ENCODE results near the gene ACSM6. TPM values are rescaled to one million over a fixed set of nuclear protein-coding genes. Genes with fewer than 3 reads are reported as not detected.
A peak's percentile ranks its signal among the peaks of the same experiment; 100 is the strongest.
"Not testable (repeated sequence)": the region's sequence is repeated elsewhere in the genome, so short reads cannot be mapped to it uniquely, and the experiment has no call there.

Gene ACSM6
- polyA plus RNA-seq, 1 of the 3 experiments (the other 2 are of a cell fraction) = not detected

- H3K4me1 ChIP-seq (ENCODE audit: control insufficient read depth in 1 of 2, insufficient read depth in 2 of 2, low read depth in 1 of 2, low read length in 1 of 2) = peaks cover 5 to 15% of the 10 kb centered on the region in 2 experiments; a peak in 3 of 4 replicates
- H3K9me2 ChIP-seq; DNase-seq; H3K36me3 ChIP-seq (replicated peaks in 1 of 2; ENCODE audit: control insufficient read depth in 1 of 2, insufficient read depth in 2 of 2, low read length in 1 of 2); POLR2A ChIA-PET; H3K9me3 ChIP-seq; H3K79me2 ChIP-seq (ENCODE audit: insufficient read depth); H4K20me1 ChIP-seq (ENCODE audit: insufficient read depth); H3K27me3 ChIP-seq (ENCODE audit: insufficient read depth): not testable (repeated sequence)
- peak; percentile 69; the same call in 1 of the 2 replicates for TF ChIP-seq MEF2A (IDR thresholded peaks at IDR 0.05; ENCODE audit: borderline replicate concordance, low read depth)
- H3K27ac ChIP-seq (ENCODE audit: low read depth in 2 of 2, low read length in 1 of 2) = peak overlapping the region; percentile 71 to 99; a peak in 3 of 4 replicates
- H3K4me3 ChIP-seq (ENCODE audit: low read depth in 2 of 2, low read length in 1 of 2) = peak overlapping the region in 1 of 2 experiments; percentile 34; a peak in 1 of 4 replicates
- peak overlapping the region; percentile 74 for H3K4me2 ChIP-seq
- H3F3A ChIP-seq (replicated peaks; ENCODE audit: insufficient read depth) = peaks cover 33% of the 10 kb centered on the region
- CTCF ChIA-PET = interaction anchor here (0.7 to 1.3 kb wide), 2 partner anchors 17 to 69 kb away, joined by 3 read pairs; no protein-coding TSS in a partner anchor
- H3K9ac ChIP-seq = peak overlapping the region; percentile 79
- 39% methylated on average over 14 of the region's 14 CpGs for WGBS (ENCODE audit: low lambda C conversion rate)
- H2AFZ ChIP-seq (ENCODE audit: low read depth) = peak overlapping the region; percentile 54; the same call in 1 of the 2 replicates
Measured at GRCh38 chr10:95228934-95229723, 35.1 kb downstream of the ACSM6 start.

- peak overlapping the region; percentile 1 to 31; a peak in 1 of 4 replicates for H3K4me3 ChIP-seq (ENCODE audit: low read depth in 2 of 2, low read length in 1 of 2)
- no peaks in the 10 kb centered on the region for H3K9me3 ChIP-seq
- H2AFZ ChIP-seq (ENCODE audit: low read depth) = no peak overlapping the region
- H3K9me2 ChIP-seq = no peaks in the 10 kb centered on the region
- DNase-seq = no peak
- no peaks in the 10 kb centered on the region for H4K20me1 ChIP-seq (ENCODE audit: insufficient read depth)
- H3K36me3 ChIP-seq (replicated peaks in 1 of 2; ENCODE audit: control insufficient read depth in 1 of 2, insufficient read depth in 2 of 2, low read length in 1 of 2) = peaks cover 0 to 3% of the 10 kb centered on the region in 2 experiments
- H3K27me3 ChIP-seq (ENCODE audit: insufficient read depth) = no peaks in the 10 kb centered on the region
- peak overlapping the region; percentile 74 for H3K4me2 ChIP-seq
- H3K4me1 ChIP-seq (ENCODE audit: control insufficient read depth in 1 of 2, insufficient read depth in 2 of 2, low read depth in 1 of 2, low read length in 1 of 2) = peaks cover 5 to 15% of the 10 kb centered on the region in 2 experiments; a peak in 3 of 4 replicates
- H3K9ac ChIP-seq = peak overlapping the region; percentile 79
- H3K79me2 ChIP-seq (ENCODE audit: insufficient read depth) = no peaks in the 10 kb centered on the region
- WGBS (ENCODE audit: low lambda C conversion rate) = 58% methylated on average over 10 of the region's 10 CpGs
- H3F3A ChIP-seq (replicated peaks; ENCODE audit: insufficient read depth) = peaks cover 33% of the 10 kb centered on the region
- peak overlapping the region; percentile 82 to 99 for H3K27ac ChIP-seq (ENCODE audit: low read depth in 2 of 2, low read length in 1 of 2)
- POLR2A ChIA-PET = no interaction called here
- CTCF ChIA-PET = interaction anchor here (0.7 to 2.2 kb wide), 6 partner anchors 13 to 68 kb away, joined by 3 to 7 read pairs (median 4); no protein-coding TSS in a partner anchor
- TF ChIP-seq TAF1 (IDR thresholded peaks at IDR 0.05; ENCODE audit: borderline replicate concordance, low read depth, low read length) (no peak), CHD2 (IDR thresholded peaks at IDR 0.05; ENCODE audit: low read length, partially characterized antibody) (no peak), NRF1 (IDR thresholded peaks at IDR 0.05; ENCODE audit: low read depth, low read length) (no peak), GATA2 (CRISPR knock-in tag; IDR thresholded peaks at IDR 0.05) (no peak), RCOR1 (IDR thresholded peaks at IDR 0.05; ENCODE audit: low read length) (no peak), FOSL2 (IDR thresholded peaks at IDR 0.05; ENCODE audit: borderline replicate concordance, low read depth) (peak; percentile 90), CTCF (IDR thresholded peaks at IDR 0.05) (no peak), ELF1 (IDR thresholded peaks at IDR 0.05) (no peak), SMC3 (IDR thresholded peaks at IDR 0.05; ENCODE audit: low read depth, low read length) (no peak), MXI1 (IDR thresholded peaks at IDR 0.05; ENCODE audit: low read depth, low read length) (no peak), SIN3A (IDR thresholded peaks at IDR 0.05; ENCODE audit: borderline replicate concordance, low read depth, low read length) (peak; percentile 71; the same call in 1 of the 2 replicates), IRF3 (IDR thresholded peaks at IDR 0.05; ENCODE audit: low read depth, low read length) (no peak), JUND (IDR thresholded peaks at IDR 0.05) (peak; percentile 88), RXRA (IDR thresholded peaks at IDR 0.05; ENCODE audit: borderline replicate concordance, low read depth) (peak; percentile 93), FOXJ3 (CRISPR knock-in tag; IDR thresholded peaks at IDR 0.05) (no peak), EZH2phosphoT487 (IDR thresholded peaks at IDR 0.05; ENCODE audit: borderline replicate concordance, low read depth) (no peak), USF2 (IDR thresholded peaks at IDR 0.05; ENCODE audit: borderline replicate concordance, low read depth, low read length) (no peak), NFIC (IDR thresholded peaks at IDR 0.05; ENCODE audit: borderline replicate concordance) (peak; percentile 78)
Measured at GRCh38 chr10:95229724-95230627, 35.9 kb downstream of the ACSM6 start.
